CD4-positive, alpha-beta memory T cell (primary cell): ENCODE measurements around the gene NIPAL3. TPM values are rescaled to one million over a fixed set of nuclear protein-coding genes. Genes with fewer than 3 reads are reported as not detected.

Experiments used
- CTCF ChIA-PET: fragments of 350-600 bp; sonication (Branson Sonifier 250); formaldehyde crosslinking; loops from one replicate; lab custom pipeline; 2021; ENCODE audit warnings: inconsistent platforms; ENCODE audit not compliant: partially characterized antibody; lab: Charles Lee
- POLR2A ChIA-PET: fragments of 350-600 bp; sonication (Branson Sonifier 250); formaldehyde crosslinking; loops from one replicate; lab custom pipeline; 2021; ENCODE audit not compliant: partially characterized antibody; lab: Charles Lee
- DNase-seq, 5 donors: peaks; one replicate each; pipeline versions ENCODE4 v3.0.0 to v3.0.0-alpha.2; 2020 to 2022; ENCODE audit warnings: mixed read lengths in 1 of 5
- H3K27ac ChIP-seq: one replicate; pipeline ENCODE4 v1.7.0; 2013; ENCODE audit warnings: low read depth, low read length
- H3K27me3 ChIP-seq: 2 replicates; pipeline ENCODE4 v1.7.0; 2013; ENCODE audit warnings: mild to moderate bottlenecking, low read length, moderate library complexity; ENCODE audit not compliant: insufficient read depth
- H3K36me3 ChIP-seq: 2 replicates; pipeline ENCODE4 v1.7.0; 2013; ENCODE audit warnings: mild to moderate bottlenecking, low read length, moderate library complexity; ENCODE audit not compliant: insufficient read depth
- H3K4me1 ChIP-seq: 2 replicates; pipeline ENCODE4 v1.7.0; 2013; ENCODE audit warnings: mild to moderate bottlenecking, low read length, moderate library complexity; ENCODE audit not compliant: insufficient read depth
- H3K4me3 ChIP-seq, 2 donors: one replicate each; pipeline ENCODE4 v1.7.0; 2013; ENCODE audit warnings: low read length in 2 of 2, mild to moderate bottlenecking in 1 of 2
- H3K9me3 ChIP-seq, 2 donors: one replicate each; pipeline ENCODE4 v1.7.0; 2013; ENCODE audit warnings: low read length in 2 of 2, control low read depth in 1 of 2; ENCODE audit not compliant: control insufficient read depth in 1 of 2
- H3K27ac Mint-ChIP-seq, 7 donors: one replicate each; pipeline ENCODE4 v1.8.0; 2020 to 2021; ENCODE audit warnings: mixed read lengths in 7 of 7, mild to moderate bottlenecking in 6 of 7, inconsistent platforms in 3 of 7, moderate library complexity in 3 of 7
- H3K27me3 Mint-ChIP-seq, 2 donors: one replicate each; pipeline ENCODE4 v1.8.0; 2020 to 2021; ENCODE audit warnings: mixed read lengths in 2 of 2
- H3K36me3 Mint-ChIP-seq, 2 donors: one replicate each; pipeline ENCODE4 v1.8.0; 2020 to 2021; ENCODE audit warnings: mixed read lengths in 2 of 2, inconsistent platforms in 1 of 2, mild to moderate bottlenecking in 1 of 2
- H3K4me1 Mint-ChIP-seq, 4 donors: one replicate each; pipeline ENCODE4 v1.8.0; 2020 to 2021; ENCODE audit warnings: mixed read lengths in 4 of 4, mild to moderate bottlenecking in 1 of 4
- H3K4me3 Mint-ChIP-seq, 8 donors: one replicate each; pipeline ENCODE4 v1.8.0; 2020 to 2021; ENCODE audit warnings: mixed read lengths in 8 of 8, mild to moderate bottlenecking in 7 of 8, moderate library complexity in 6 of 8, inconsistent platforms in 3 of 8
- H3K9me3 Mint-ChIP-seq, 8 donors: one replicate each; pipeline ENCODE4 v1.8.0; 2020 to 2021; ENCODE audit warnings: mixed read lengths in 8 of 8, mild to moderate bottlenecking in 5 of 8, inconsistent platforms in 3 of 8, moderate library complexity in 1 of 8
- intact Hi-C: fragments of 100-400 bp; cut with micrococcal nuclease; formaldehyde crosslinking; loops from one replicate; pipeline ENCODE4 v1.15.1; 2023
- polyA plus RNA-seq, 2 donors: library from polyadenylated mRNA; unstranded; fragments of 300-500 nt; fragmentation: Illumina TruSeq; gene quantifications; one replicate each; pipeline ENCODE4 v1.2.3, GENCODE V29; 2021
- total RNA-seq, 2 experiments: library from RNA; stranded (reverse); gene quantifications; one replicate each; pipeline ENCODE4 v1.2.3, GENCODE V29; 2021

Gene NIPAL3
- total RNA-seq = 10 to 100 TPM; 52.8 to 53.2 TPM
- 10 to 100 TPM; 74.5 to 88.6 TPM for polyA plus RNA-seq

- Mint-ChIP-seq H3K27me3 (no peaks in the 10 kb centered on the region), H3K9me3 (peaks cover 0 to 1% (median 0%) of the 10 kb centered on the region in 8 donors), H3K36me3 (peaks cover 7 to 32% of the 10 kb centered on the region in 2 donors), H3K4me3 (peak within 1 kb of the TSS; percentile 95 to 100 (median 98)), H3K27ac (peak within 1 kb of the TSS; percentile 87 to 97 (median 95)), H3K4me1 (peaks cover 37 to 76% (median 54%) of the 10 kb centered on the region in 4 donors)
- CTCF ChIA-PET = interaction anchor here (0.8 to 8.6 kb wide), 54 partner anchors 9 to 273 kb away, joined by 3 to 129 read pairs (median 5); partner anchors contain the start of gene RCAN3
- H3K27me3 ChIP-seq = no peaks in the 10 kb centered on the region
- H3K4me1 ChIP-seq = peaks cover 54% of the 10 kb centered on the region
- DNase-seq = peak; percentile 95 to 99 (median 98)
- H3K36me3 ChIP-seq = peaks cover 8% of the 10 kb centered on the region
- POLR2A ChIA-PET = interaction anchor here (0.8 to 7.7 kb wide), 23 partner anchors 10 to 327 kb away, joined by 3 to 164 read pairs (median 5); partner anchors contain the start of genes NCMAP, RCAN3 and SRRM1
- peak within 1 kb of the TSS; percentile 80 to 94 for H3K4me3 ChIP-seq
- H3K27ac ChIP-seq = peak within 1 kb of the TSS; percentile 67
- H3K9me3 ChIP-seq = no peaks in the 10 kb centered on the region
- intact Hi-C loops = loop anchor here (1.0 to 2.0 kb wide), 9 partner anchors 23 to 227 kb away; partner anchors contain the start of genes RCAN3 and SRRM1
These were observed at the start of gene NIPAL3 for GRCh38 chr1:24415334-24415909. TSS of gene NIPAL3 (plus strand) at chr1:24415802. CDS start at chr1:24419548, 3,746 bp downstream.

- Mint-ChIP-seq H3K27ac (no peak overlapping the region), H3K27me3 (no peaks in the 10 kb centered on the region)
- CTCF ChIA-PET = interaction anchor here (0.9 to 1.6 kb wide), 2 partner anchors 25 to 216 kb away, joined by 3 to 4 read pairs; no protein-coding TSS in a partner anchor
These were observed 48.9 kb upstream of the NIPAL3 start for GRCh38 chr1:24366707-24367106.

GRCh38 chr1:24369199-24369598, 46.4 kb upstream of the NIPAL3 start:
- no peak for DNase-seq
- H3K4me1 Mint-ChIP-seq = no peaks in the 10 kb centered on the region
- intact Hi-C loops = no loop called here
- no peaks in the 10 kb centered on the region for H3K27me3 Mint-ChIP-seq
- H3K9me3 ChIP-seq = no peaks in the 10 kb centered on the region
- H3K36me3 Mint-ChIP-seq = peaks cover 0 to 4% of the 10 kb centered on the region in 2 donors
- no peaks in the 10 kb centered on the region for H3K27me3 ChIP-seq
- ChIA-PET POLR2A (no interaction called here), CTCF (no interaction called here)
- H3K9me3 Mint-ChIP-seq = no peaks in the 10 kb centered on the region
- no peak overlapping the region for H3K4me3 ChIP-seq
- H3K4me3 Mint-ChIP-seq = no peak overlapping the region
- no peaks in the 10 kb centered on the region for H3K36me3 ChIP-seq
- no peak overlapping the region for H3K27ac Mint-ChIP-seq
- H3K27ac ChIP-seq = no peak overlapping the region
- H3K4me1 ChIP-seq = no peaks in the 10 kb centered on the region

More at GRCh38 chr1:24366707-24367106, 48.9 kb upstream of the NIPAL3 start:
- Histone ChIP-seq H3K27ac (no peak overlapping the region), H3K4me1 (no peaks in the 10 kb centered on the region), H3K4me3 (no peak overlapping the region), H3K36me3 (no peaks in the 10 kb centered on the region), H3K9me3 (no peaks in the 10 kb centered on the region), H3K27me3 (no peaks in the 10 kb centered on the region)
- no peak overlapping the region for H3K4me3 Mint-ChIP-seq
- no peak for DNase-seq
- H3K4me1 Mint-ChIP-seq = no peaks in the 10 kb centered on the region
- intact Hi-C loops = no loop called here
- no peaks in the 10 kb centered on the region for H3K9me3 Mint-ChIP-seq
- H3K36me3 Mint-ChIP-seq = peaks cover 0 to 4% of the 10 kb centered on the region in 2 donors
- POLR2A ChIA-PET = no interaction called here

GRCh38 chr1:24369801-24370200, 45.8 kb upstream of the NIPAL3 start:
- no peaks in the 10 kb centered on the region for H3K9me3 Mint-ChIP-seq
- no peaks in the 10 kb centered on the region for H3K4me1 ChIP-seq
- no peak for DNase-seq
- no peak overlapping the region for H3K27ac Mint-ChIP-seq
- no peak overlapping the region for H3K4me3 Mint-ChIP-seq
- no peak overlapping the region for H3K4me3 ChIP-seq
- POLR2A ChIA-PET = no interaction called here
- CTCF ChIA-PET = no interaction called here
- intact Hi-C loops = no loop called here
- no peak overlapping the region for H3K27ac ChIP-seq
- no peaks in the 10 kb centered on the region for H3K27me3 Mint-ChIP-seq
- no peaks in the 10 kb centered on the region for H3K9me3 ChIP-seq
- no peaks in the 10 kb centered on the region for H3K4me1 Mint-ChIP-seq
- H3K27me3 ChIP-seq = no peaks in the 10 kb centered on the region
- peaks cover 0 to 4% of the 10 kb centered on the region in 2 donors for H3K36me3 Mint-ChIP-seq
- H3K36me3 ChIP-seq = no peaks in the 10 kb centered on the region

GRCh38 chr1:24373044-24373443, 42.6 kb upstream of the NIPAL3 start:
- intact Hi-C loops = no loop called here
- H3K27ac Mint-ChIP-seq = no peak overlapping the region
- no peaks in the 10 kb centered on the region for H3K27me3 Mint-ChIP-seq
- no peaks in the 10 kb centered on the region for H3K36me3 ChIP-seq
- no peak overlapping the region for H3K4me3 Mint-ChIP-seq
- H3K9me3 Mint-ChIP-seq = no peaks in the 10 kb centered on the region
- no peaks in the 10 kb centered on the region for H3K27me3 ChIP-seq
- CTCF ChIA-PET = interaction anchor here (1.1 kb wide), 1 partner anchor 174 kb away, joined by 4 read pairs; no protein-coding TSS in a partner anchor
- no peaks in the 10 kb centered on the region for H3K36me3 Mint-ChIP-seq
- H3K9me3 ChIP-seq = no peaks in the 10 kb centered on the region
- H3K27ac ChIP-seq = no peak overlapping the region
- POLR2A ChIA-PET = no interaction called here
- no peak for DNase-seq
- H3K4me1 ChIP-seq = no peaks in the 10 kb centered on the region
- H3K4me3 ChIP-seq = no peak overlapping the region
- H3K4me1 Mint-ChIP-seq = no peaks in the 10 kb centered on the region

- no peaks in the 10 kb centered on the region for H3K4me1 Mint-ChIP-seq
- H3K9me3 Mint-ChIP-seq = no peaks in the 10 kb centered on the region
- intact Hi-C loops = no loop called here
- H3K27ac Mint-ChIP-seq = peak overlapping the region in 1 of 7 donors; percentile 52
- no peaks in the 10 kb centered on the region for H3K4me1 ChIP-seq
- ChIA-PET POLR2A (no interaction called here), CTCF (interaction anchor here (1.1 kb wide), 2 partner anchors 17 to 175 kb away, joined by 3 to 4 read pairs; no protein-coding TSS in a partner anchor)
- H3K9me3 ChIP-seq = no peaks in the 10 kb centered on the region
- no peaks in the 10 kb centered on the region for H3K36me3 ChIP-seq
- H3K4me3 ChIP-seq = no peak overlapping the region
- H3K27me3 Mint-ChIP-seq = no peaks in the 10 kb centered on the region
- H3K36me3 Mint-ChIP-seq = peaks cover 0 to under 1% of the 10 kb centered on the region in 2 donors
- DNase-seq = no peak
- H3K4me3 Mint-ChIP-seq = no peak overlapping the region
- H3K27me3 ChIP-seq = no peaks in the 10 kb centered on the region
- H3K27ac ChIP-seq = no peak overlapping the region
These were observed 41.9 kb upstream of the NIPAL3 start for GRCh38 chr1:24373710-24374109.

- no peaks in the 10 kb centered on the region for H3K4me1 ChIP-seq
- no peak overlapping the region for H3K27ac ChIP-seq
- no peaks in the 10 kb centered on the region for H3K36me3 ChIP-seq
- intact Hi-C loops = no loop called here
- H3K36me3 Mint-ChIP-seq = peaks cover 3 to 7% of the 10 kb centered on the region in 2 donors
- H3K27me3 ChIP-seq = no peaks in the 10 kb centered on the region
- H3K27me3 Mint-ChIP-seq = no peaks in the 10 kb centered on the region
- H3K4me3 Mint-ChIP-seq = no peak overlapping the region
- no peak overlapping the region for H3K27ac Mint-ChIP-seq
- POLR2A ChIA-PET = no interaction called here
- H3K4me1 Mint-ChIP-seq = no peaks in the 10 kb centered on the region
- no peaks in the 10 kb centered on the region for H3K9me3 ChIP-seq
- DNase-seq = no peak
- CTCF ChIA-PET = no interaction called here
- H3K4me3 ChIP-seq = no peak overlapping the region
- no peaks in the 10 kb centered on the region for H3K9me3 Mint-ChIP-seq
These were observed 40.5 kb upstream of the NIPAL3 start for GRCh38 chr1:24374891-24375786.
